Measurements from ENCODE around the gene SERPIND1. TPM values are rescaled to one million over a fixed set of nuclear protein-coding genes. Genes with fewer than 3 reads are reported as not detected.

SERPIND1 gene
- total and polyA plus RNA-seq, 2 of the 8 experiments (the other 6 are each of a cell fraction or from before 2014, with no cell fraction given) = not detected

DNA sequence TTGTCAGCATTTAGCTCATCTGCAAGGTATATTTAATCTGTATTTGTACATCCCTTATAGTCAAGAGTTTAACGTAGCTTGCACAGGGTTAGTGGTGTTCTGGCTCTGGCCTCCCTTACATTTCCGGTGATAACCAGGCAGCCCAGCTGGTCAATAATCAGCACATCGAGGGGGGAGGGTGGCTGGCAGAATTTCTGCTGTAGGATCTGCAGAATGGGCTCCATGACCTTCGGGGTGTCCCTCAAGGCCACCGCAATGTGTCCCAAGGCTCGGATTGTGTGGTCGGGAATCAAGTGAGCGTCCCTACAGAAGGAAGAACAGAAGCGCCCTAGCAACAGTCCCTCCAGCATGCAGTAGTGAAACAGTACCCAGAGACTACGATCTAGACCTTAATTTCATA lies 25.1 kb downstream of the SERPIND1 start:
- DNase-seq (ENCODE audit: low read depth in 1 of 2, low spot score in 2 of 2) = no peak
- Histone ChIP-seq H2AK5ac (ENCODE audit: low read depth, low read length) (no peak overlapping the region), H4K8ac (ENCODE audit: extremely low read depth, insufficient read depth, low read length) (no peak overlapping the region), H2BK15ac (ENCODE audit: low read length) (no peak overlapping the region), H3K56ac (replicated peaks; ENCODE audit: insufficient read length, low read depth, low read length) (no peak overlapping the region), H3K9me3 (ENCODE audit: insufficient read depth in 2 of 2, low read depth in 1 of 2, low read length in 1 of 2) (no peaks in the 10 kb centered on the region), H2BK20ac (ENCODE audit: low read length) (no peak overlapping the region), H2BK5ac (ENCODE audit: low read depth, low read length) (no peak overlapping the region), H3K4me2 (ENCODE audit: insufficient read depth in 1 of 2, low read depth in 2 of 2, low read length in 2 of 2) (no peak overlapping the region), H2BK120ac (replicated peaks; ENCODE audit: low read depth, low read length) (no peak overlapping the region), H2AFZ (ENCODE audit: low read length) (no peak overlapping the region), H3K14ac (ENCODE audit: insufficient read length) (no peak overlapping the region), H4K5ac (ENCODE audit: insufficient read length, low read depth, low read length) (no peak overlapping the region), H3K23ac (ENCODE audit: insufficient read length) (no peak overlapping the region), H3K4me3 (ENCODE audit: extremely low read depth in 1 of 4, insufficient read depth in 2 of 4, low read depth in 3 of 4, low read length in 4 of 4) (no peak overlapping the region), H3K36me3 (ENCODE audit: control insufficient read depth in 2 of 4, insufficient read depth in 4 of 4, low read length in 3 of 4) (peaks cover 0 to 5% (median 2%) of the 10 kb centered on the region in 4 experiments; a peak in 4 of 8 replicates), H4K91ac (replicated peaks; ENCODE audit: insufficient read length, low read length) (no peak overlapping the region), H3K4me1 (replicated peaks in 1 of 4; ENCODE audit: control insufficient read depth in 3 of 4, insufficient read depth in 4 of 4, low read length in 3 of 4) (no peaks in the 10 kb centered on the region; a peak in 1 of 7 replicates), H4K20me1 (replicated peaks in 1 of 2; ENCODE audit: control insufficient read depth in 1 of 2, insufficient read depth in 2 of 2, low read length in 2 of 2) (no peaks in the 10 kb centered on the region), H3K4ac (replicated peaks; ENCODE audit: insufficient read length, low read depth, low read length) (no peak overlapping the region), H2BK12ac (ENCODE audit: low read depth, low read length) (no peak overlapping the region), H3K27ac (ENCODE audit: low read depth, low read length) (no peak overlapping the region), H3K18ac (ENCODE audit: extremely low read depth, low read length) (no peak overlapping the region), H3K23me2 (ENCODE audit: low read depth, low read length) (no peaks in the 10 kb centered on the region), H3K27me3 (replicated peaks in 1 of 4; ENCODE audit: control insufficient read depth in 3 of 4, extremely low read depth in 1 of 4, insufficient read depth in 3 of 4, low read length in 3 of 4) (no peaks in the 10 kb centered on the region), H3K79me1 (ENCODE audit: low read depth, low read length) (no peaks in the 10 kb centered on the region), H3K79me2 (ENCODE audit: control insufficient read depth in 1 of 2, insufficient read depth in 2 of 2, low read length in 2 of 2) (no peaks in the 10 kb centered on the region), H3K9ac (replicated peaks in 1 of 4; ENCODE audit: extremely low read depth in 1 of 4, low read depth in 3 of 4, low read length in 3 of 4) (no peak overlapping the region)
- TF ChIP-seq JUN (IDR thresholded peaks at IDR 0.05; ENCODE audit: low read depth, low read length) (no peak), CTBP2 (IDR thresholded peaks at IDR 0.05; ENCODE audit: borderline replicate concordance, insufficient read depth, insufficient read length, low read length) (no peak), SIX5 (IDR thresholded peaks at IDR 0.05; ENCODE audit: low read depth, low read length) (no peak)
- WGBS, 2 experiments (ENCODE audit: extremely low coverage in 1 of 2, insufficient coverage in 1 of 2, insufficient read length in 1 of 2, insufficient replicate concordance in 2 of 2, low coverage in 1 of 2, low lambda C conversion rate in 2 of 2, missing lambda C conversion rate in 1 of 2) = 90% methylated on average over 10 of the region's 10 CpGs; no CpG with 5 or more reads in 1 of the 2 experiments
- no peak for FAIRE-seq
- CTCF ChIA-PET (ENCODE audit: partially characterized antibody) = interaction anchor here (2.0 kb wide), 1 partner anchor 14 kb away, joined by 15 read pairs; no protein-coding TSS in a partner anchor
- POLR2A ChIA-PET (ENCODE audit: partially characterized antibody) = no interaction called here

Data from H1 (cell line).